HepG2 (cell line): ENCODE data around the gene CDCA4. TPM values are rescaled to one million over a fixed set of nuclear protein-coding genes. Genes with fewer than 3 reads are reported as not detected.

Experiments used
- DNMT1 ChIP-seq: sonication (generic); formaldehyde crosslinking; IDR thresholded peaks from 2 replicates; pipeline ENCODE4 v1.5.1; 2020; ENCODE audit warnings: mild to moderate bottlenecking, missing genetic modification reagents
- FLYWCH1 ChIP-seq: sonication (generic); formaldehyde crosslinking; IDR thresholded peaks from 2 replicates; pipeline ENCODE4 v1.8.1; 2023; ENCODE audit warnings: mild to moderate bottlenecking, missing genetic modification reagents
- HNRNPL ChIP-seq: fragments of 200-400 bp; formaldehyde crosslinking; IDR thresholded peaks from 2 replicates; pipeline ENCODE4 v1.6.1; 2017; ENCODE audit warnings: mild to moderate bottlenecking, low read depth, low read length
- HNRNPUL1 ChIP-seq: fragments of 200-400 bp; formaldehyde crosslinking; IDR thresholded peaks from 2 replicates; pipeline ENCODE4 v1.6.1; 2017; ENCODE audit warnings: low read depth, mild to moderate bottlenecking, low read length, moderate library complexity
- MAFF ChIP-seq: IDR thresholded peaks from 2 replicates; pipeline ENCODE4 v1.6.1; 2011; ENCODE audit warnings: low read depth, low read length, improper control_type of control experiment
- PHB2 ChIP-seq: fragments of 450-650 bp; IDR thresholded peaks from 2 replicates; pipeline ENCODE4 v1.6.1; 2018; ENCODE audit not compliant: partially characterized antibody
- PHF5A ChIP-seq: IDR thresholded peaks from one replicate; pipeline ENCODE4 v1.6.1; 2018; ENCODE audit warnings: low read depth, missing genetic modification reagents; ENCODE audit not compliant: unreplicated experiment
- POLR2G ChIP-seq: fragments of 200-400 bp; formaldehyde crosslinking; IDR thresholded peaks from 2 replicates; pipeline ENCODE4 v1.6.1; 2018; ENCODE audit warnings: mild to moderate bottlenecking, low read depth, low read length, moderate library complexity
- TCF7L2 ChIP-seq: IDR thresholded peaks from 2 replicates; pipeline ENCODE4 v1.6.1; 2011; ENCODE audit warnings: mild to moderate bottlenecking, low read depth, low read length, moderate library complexity
- XBP1 ChIP-seq: sonication (generic); formaldehyde crosslinking; IDR thresholded peaks from 2 replicates; pipeline ENCODE4 v1.5.0; 2020; ENCODE audit warnings: missing genetic modification reagents
- ZHX1 ChIP-seq: sonication (generic); formaldehyde crosslinking; IDR thresholded peaks from 2 replicates; pipeline ENCODE4 v1.8.1; 2022; ENCODE audit warnings: low read depth, mild to moderate bottlenecking, missing genetic modification reagents
- ZNF296 ChIP-seq: sonication (generic); formaldehyde crosslinking; conservative IDR thresholded peaks from 2 replicates; pipeline ENCODE4 v1.5.0; 2020; ENCODE audit warnings: mild to moderate bottlenecking, missing genetic modification reagents
- ZNF34 ChIP-seq: sonication (generic); formaldehyde crosslinking; IDR thresholded peaks from 2 replicates; pipeline ENCODE4 v1.4.0; 2020; ENCODE audit warnings: mild to moderate bottlenecking, missing genetic modification reagents, borderline replicate concordance
- ZNF383 ChIP-seq: sonication (generic); formaldehyde crosslinking; IDR thresholded peaks from 2 replicates; pipeline ENCODE4 v1.4.0; 2020; ENCODE audit warnings: missing genetic modification reagents, mild to moderate bottlenecking, borderline replicate concordance
- ZNF550 ChIP-seq: sonication (generic); formaldehyde crosslinking; IDR thresholded peaks from 2 replicates; pipeline ENCODE4 v1.4.0; 2020; ENCODE audit warnings: mild to moderate bottlenecking, missing genetic modification reagents, borderline replicate concordance
- ZNF557 ChIP-seq: sonication (generic); formaldehyde crosslinking; IDR thresholded peaks from 2 replicates; pipeline ENCODE4 v1.4.0; 2020; ENCODE audit warnings: missing genetic modification reagents
- ZNF713 ChIP-seq: sonication (generic); formaldehyde crosslinking; IDR thresholded peaks from 2 replicates; pipeline ENCODE4 v1.4.0; 2020; ENCODE audit warnings: mild to moderate bottlenecking, missing genetic modification reagents
- ZNF768 ChIP-seq: sonication (generic); formaldehyde crosslinking; IDR thresholded peaks from 2 replicates; pipeline ENCODE4 v1.4.0; 2020; ENCODE audit warnings: missing genetic modification reagents
- ZNF83 ChIP-seq: sonication (generic); formaldehyde crosslinking; IDR thresholded peaks from 2 replicates; pipeline ENCODE4 v1.4.0; 2020; ENCODE audit warnings: missing genetic modification reagents, mild to moderate bottlenecking, borderline replicate concordance
- polyA plus RNA-seq, 8 experiments: library from polyadenylated mRNA; depleted of rRNA in 3 of 8; stranded (reverse) in 7 of 8; unstranded in 1 of 8; fragments of >200 nt; fragmentation: Illumina TruSeq in 4 of 8; extraction: Trizol in 4 of 8; gene quantifications; 2 replicates each; pipeline versions ENCODE4 v1.2.1 to v1.2.3, GENCODE V29; 2011 to 2016; ENCODE audit warnings: low read depth in 4 of 8, missing spikeins in 1 of 8, mixed read lengths in 1 of 8; ENCODE audit not compliant: insufficient read depth in 1 of 8
- total RNA-seq, 5 experiments: library from RNA; depleted of rRNA; stranded (reverse); fragments of >200 nt; fragmentation: Illumina TruSeq; extraction: Trizol; gene quantifications; 2 replicates each; pipeline ENCODE4 v1.2.3, GENCODE V29; 2016; ENCODE audit warnings: low read depth in 1 of 5
- TF ChIP-seq, protein P1 (sequence below): sonication (generic); formaldehyde crosslinking; IDR thresholded peaks from 2 replicates; pipeline ENCODE4 v1.4.0; 2020; ENCODE audit warnings: mild to moderate bottlenecking, missing genetic modification reagents
- TF ChIP-seq, protein P2 (sequence below): sonication (generic); formaldehyde crosslinking; IDR thresholded peaks from 2 replicates; pipeline ENCODE4 v1.5.0; 2020; ENCODE audit warnings: mild to moderate bottlenecking, missing genetic modification reagents, moderate library complexity
- TF ChIP-seq, protein P3 (sequence below): sonication (generic); formaldehyde crosslinking; IDR thresholded peaks from 2 replicates; pipeline ENCODE4 v1.5.0; 2020; ENCODE audit warnings: missing genetic modification reagents

The CDCA4 gene
- total and polyA plus RNA-seq, 2 of the 13 experiments (the other 11 are each of a cell fraction or from before 2014, with no cell fraction given) = 19.7 to 43.1 TPM

GRCh38 chr14:105020815-105021655 lies at the start of gene CDCA4 (continued):
- no peak; the same call in 1 of the 2 replicates for TF ChIP-seq ZNF768 (CRISPR knock-in tag)
- TF ChIP-seq FLYWCH1 (CRISPR knock-in tag) = no peak
- TF ChIP-seq HNRNPL = 0 out of 2 replicates have a peak, but pooled peaks have one; percentile 11
- TF ChIP-seq XBP1 (CRISPR knock-in tag) = no peak
- no peak for TF ChIP-seq MAFF
- TF ChIP-seq ZHX1 (CRISPR knock-in tag) = no peak
- TF ChIP-seq HNRNPUL1 = no peak
- TF ChIP-seq, protein P1, sequence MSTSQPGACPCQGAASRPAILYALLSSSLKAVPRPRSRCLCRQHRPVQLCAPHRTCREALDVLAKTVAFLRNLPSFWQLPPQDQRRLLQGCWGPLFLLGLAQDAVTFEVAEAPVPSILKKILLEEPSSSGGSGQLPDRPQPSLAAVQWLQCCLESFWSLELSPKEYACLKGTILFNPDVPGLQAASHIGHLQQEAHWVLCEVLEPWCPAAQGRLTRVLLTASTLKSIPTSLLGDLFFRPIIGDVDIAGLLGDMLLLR (CRISPR knock-in tag) = peak; percentile 10; the same call in 1 of the 2 replicates
- TF ChIP-seq ZNF296 (CRISPR knock-in tag) = no peak
- no peak for TF ChIP-seq TCF7L2
- no peak for TF ChIP-seq ZNF557 (CRISPR knock-in tag)
- TF ChIP-seq, protein P2, sequence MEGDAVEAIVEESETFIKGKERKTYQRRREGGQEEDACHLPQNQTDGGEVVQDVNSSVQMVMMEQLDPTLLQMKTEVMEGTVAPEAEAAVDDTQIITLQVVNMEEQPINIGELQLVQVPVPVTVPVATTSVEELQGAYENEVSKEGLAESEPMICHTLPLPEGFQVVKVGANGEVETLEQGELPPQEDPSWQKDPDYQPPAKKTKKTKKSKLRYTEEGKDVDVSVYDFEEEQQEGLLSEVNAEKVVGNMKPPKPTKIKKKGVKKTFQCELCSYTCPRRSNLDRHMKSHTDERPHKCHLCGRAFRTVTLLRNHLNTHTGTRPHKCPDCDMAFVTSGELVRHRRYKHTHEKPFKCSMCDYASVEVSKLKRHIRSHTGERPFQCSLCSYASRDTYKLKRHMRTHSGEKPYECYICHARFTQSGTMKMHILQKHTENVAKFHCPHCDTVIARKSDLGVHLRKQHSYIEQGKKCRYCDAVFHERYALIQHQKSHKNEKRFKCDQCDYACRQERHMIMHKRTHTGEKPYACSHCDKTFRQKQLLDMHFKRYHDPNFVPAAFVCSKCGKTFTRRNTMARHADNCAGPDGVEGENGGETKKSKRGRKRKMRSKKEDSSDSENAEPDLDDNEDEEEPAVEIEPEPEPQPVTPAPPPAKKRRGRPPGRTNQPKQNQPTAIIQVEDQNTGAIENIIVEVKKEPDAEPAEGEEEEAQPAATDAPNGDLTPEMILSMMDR (CRISPR knock-in tag) = no peak; the same call in 1 of the 2 replicates
- no peak for TF ChIP-seq PHB2
- TF ChIP-seq ZNF383 (CRISPR knock-in tag) = no peak
- no peak for TF ChIP-seq ZNF34 (CRISPR knock-in tag)
- no peak for TF ChIP-seq DNMT1
- peak; percentile 93 for TF ChIP-seq POLR2G
- TF ChIP-seq ZNF713 = 0 out of 2 replicates have a peak, but pooled peaks have one; percentile 17
- TF ChIP-seq PHF5A = no peak
- TF ChIP-seq, protein P3, sequence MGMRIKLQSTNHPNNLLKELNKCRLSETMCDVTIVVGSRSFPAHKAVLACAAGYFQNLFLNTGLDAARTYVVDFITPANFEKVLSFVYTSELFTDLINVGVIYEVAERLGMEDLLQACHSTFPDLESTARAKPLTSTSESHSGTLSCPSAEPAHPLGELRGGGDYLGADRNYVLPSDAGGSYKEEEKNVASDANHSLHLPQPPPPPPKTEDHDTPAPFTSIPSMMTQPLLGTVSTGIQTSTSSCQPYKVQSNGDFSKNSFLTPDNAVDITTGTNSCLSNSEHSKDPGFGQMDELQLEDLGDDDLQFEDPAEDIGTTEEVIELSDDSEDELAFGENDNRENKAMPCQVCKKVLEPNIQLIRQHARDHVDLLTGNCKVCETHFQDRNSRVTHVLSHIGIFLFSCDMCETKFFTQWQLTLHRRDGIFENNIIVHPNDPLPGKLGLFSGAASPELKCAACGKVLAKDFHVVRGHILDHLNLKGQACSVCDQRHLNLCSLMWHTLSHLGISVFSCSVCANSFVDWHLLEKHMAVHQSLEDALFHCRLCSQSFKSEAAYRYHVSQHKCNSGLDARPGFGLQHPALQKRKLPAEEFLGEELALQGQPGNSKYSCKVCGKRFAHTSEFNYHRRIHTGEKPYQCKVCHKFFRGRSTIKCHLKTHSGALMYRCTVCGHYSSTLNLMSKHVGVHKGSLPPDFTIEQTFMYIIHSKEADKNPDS (CRISPR knock-in tag) = no peak
- TF ChIP-seq ZNF550 (CRISPR knock-in tag) = no peak
- TF ChIP-seq ZNF83 (CRISPR knock-in tag) = no peak
